OCI-LY3 (cell line): ENCODE measurements around the gene SCYL2.
"Not testable (repeated sequence)": the region's sequence is repeated elsewhere in the genome, so short reads cannot be mapped to it uniquely, and the experiment has no call there.

Source experiments
- H2AFZ ChIP-seq: fragments of 200-600, 300-600 bp; shearing (Covaris generic); 2 replicates; pipeline ENCODE4 v1.6.0; 2014; ENCODE audit warnings: antibody characterized with exemption, low read depth, low read length
- H3K27ac ChIP-seq: fragments of 200-600, 300-600 bp; sonication (generic); 2 replicates; pipeline ENCODE4 v1.5.1; 2014; ENCODE audit warnings: mild to moderate bottlenecking, low read length, moderate library complexity, mixed read lengths
- H3K27me3 ChIP-seq: fragments of 200-600, 300-600 bp; sonication (generic); 2 replicates; pipeline ENCODE4 v1.6.1; 2014; ENCODE audit warnings: low read depth, low read length, mixed read lengths
- H3K36me3 ChIP-seq: fragments of 200-600, 300-600 bp; sonication (generic); replicated peaks from 2 replicates; pipeline ENCODE3; 2014; ENCODE audit warnings: low read depth, low read length, mixed read lengths
- H3K4me1 ChIP-seq: fragments of 300-600, 200-600 bp; sonication (generic); 2 replicates; pipeline ENCODE4 v1.6.1; 2014; ENCODE audit warnings: low read length, mixed read lengths
- H3K4me2 ChIP-seq: fragments of 200-600, 300-600 bp; sonication (generic); 2 replicates; pipeline ENCODE4 v1.6.1; 2014; ENCODE audit warnings: low read length, mixed read lengths
- H3K4me3 ChIP-seq: fragments of 300-600, 200-600 bp; sonication (generic); 2 replicates; pipeline ENCODE4 v1.5.1; 2014; ENCODE audit warnings: antibody characterized with exemption, mild to moderate bottlenecking, low read length, moderate library complexity
- H3K79me2 ChIP-seq: fragments of 300-600, 200-600 bp; shearing (Covaris generic); 2 replicates; pipeline ENCODE4 v1.6.1; 2014; ENCODE audit warnings: mild to moderate bottlenecking, low read length, mixed read lengths
- H3K9ac ChIP-seq: fragments of 300-600, 200-600 bp; shearing (Covaris generic); 2 replicates; pipeline ENCODE4 v1.6.0; 2014; ENCODE audit warnings: mild to moderate bottlenecking, low read length, moderate library complexity
- H3K9me3 ChIP-seq: fragments of 200-600, 300-600 bp; shearing (Covaris generic); 2 replicates; pipeline ENCODE4 v1.6.1; 2014; ENCODE audit warnings: low read length, mixed read lengths; ENCODE audit not compliant: insufficient read depth
- H4K20me1 ChIP-seq: fragments of 200-600, 300-600 bp; sonication (generic); 2 replicates; pipeline ENCODE4 v1.6.1; 2016; ENCODE audit warnings: low read length, mixed read lengths; ENCODE audit not compliant: insufficient read depth
- EZH2phosphoT487 ChIP-seq: fragments of 200-600 bp; shearing (Covaris generic); IDR thresholded peaks from 2 replicates; pipeline ENCODE4 v1.6.1; 2018; ENCODE audit warnings: antibody characterized with exemption, mixed run types, low read depth
- TF ChIP-seq, protein P1 (sequence below): fragments of 200-600, 300-600 bp; sonication (generic); IDR thresholded peaks from 2 replicates; pipeline ENCODE4 v1.5.1; 2014; ENCODE audit warnings: antibody characterized with exemption, low read length, low read depth

The SCYL2 gene

DNA sequence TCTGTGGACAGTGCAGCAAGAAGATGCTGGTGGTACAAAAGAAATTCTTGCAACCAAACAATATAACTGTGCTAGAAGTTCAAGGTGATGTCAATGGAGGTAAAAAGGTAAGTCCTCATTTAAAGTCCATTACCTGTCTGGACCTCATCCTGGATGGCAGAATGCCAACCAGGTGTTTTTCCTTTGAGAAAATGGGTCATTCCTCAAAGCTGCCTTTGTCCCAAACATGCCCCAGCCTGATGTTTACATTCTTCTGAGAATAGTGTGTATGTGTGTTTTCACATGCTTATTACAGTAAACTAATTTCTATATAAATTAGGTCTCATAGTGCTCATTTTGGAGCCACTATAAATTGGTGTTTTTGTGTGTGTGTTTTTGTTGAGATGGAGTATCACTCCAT lies 41.5 kb upstream of the SCYL2 start:
- Histone ChIP-seq H3K9me3 (no peaks in the 10 kb centered on the region), H3K36me3 (peaks cover 10% of the 10 kb centered on the region)

DNA sequence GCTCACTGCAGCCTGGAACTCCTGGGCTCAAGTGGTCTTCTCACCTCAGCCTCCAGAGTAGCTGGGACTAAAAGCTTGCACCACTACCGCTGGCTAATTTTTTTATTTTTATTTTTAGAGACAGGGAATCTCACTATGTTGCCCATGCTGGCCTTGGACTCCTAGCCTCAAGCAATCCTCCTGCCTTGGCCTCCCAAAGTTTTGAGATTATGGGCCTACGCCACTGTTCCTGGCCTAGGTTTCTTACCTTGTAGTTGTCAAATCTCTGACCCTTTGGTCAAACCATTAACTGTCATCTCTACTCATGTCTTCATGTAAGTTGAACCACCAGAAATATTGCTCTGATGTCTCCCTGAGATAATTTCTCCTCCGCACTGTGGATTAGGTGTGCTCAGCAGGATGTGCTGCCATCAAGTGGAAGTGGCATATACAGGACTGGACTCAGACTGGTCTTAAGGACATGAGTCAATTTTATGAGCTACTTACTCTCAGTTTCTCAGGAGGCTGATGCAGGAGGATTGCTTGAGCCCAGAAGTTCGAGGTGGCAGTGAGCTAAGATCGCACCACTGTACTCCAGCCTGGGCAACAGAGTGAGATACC lies 37.8 kb upstream of the SCYL2 start:
- Histone ChIP-seq H3K4me3 (no peak overlapping the region), H3K79me2 (no peaks in the 10 kb centered on the region), H4K20me1 (no peaks in the 10 kb centered on the region), H3K4me1 (no peaks in the 10 kb centered on the region), H3K36me3 (peaks cover 5% of the 10 kb centered on the region), H3K27me3 (no peaks in the 10 kb centered on the region), H3K9me3 (no peaks in the 10 kb centered on the region), H2AFZ (no peak overlapping the region), H3K4me2 (no peak overlapping the region), H3K27ac (no peak overlapping the region), H3K9ac (no peak overlapping the region)
- TF ChIP-seq, protein P1, sequence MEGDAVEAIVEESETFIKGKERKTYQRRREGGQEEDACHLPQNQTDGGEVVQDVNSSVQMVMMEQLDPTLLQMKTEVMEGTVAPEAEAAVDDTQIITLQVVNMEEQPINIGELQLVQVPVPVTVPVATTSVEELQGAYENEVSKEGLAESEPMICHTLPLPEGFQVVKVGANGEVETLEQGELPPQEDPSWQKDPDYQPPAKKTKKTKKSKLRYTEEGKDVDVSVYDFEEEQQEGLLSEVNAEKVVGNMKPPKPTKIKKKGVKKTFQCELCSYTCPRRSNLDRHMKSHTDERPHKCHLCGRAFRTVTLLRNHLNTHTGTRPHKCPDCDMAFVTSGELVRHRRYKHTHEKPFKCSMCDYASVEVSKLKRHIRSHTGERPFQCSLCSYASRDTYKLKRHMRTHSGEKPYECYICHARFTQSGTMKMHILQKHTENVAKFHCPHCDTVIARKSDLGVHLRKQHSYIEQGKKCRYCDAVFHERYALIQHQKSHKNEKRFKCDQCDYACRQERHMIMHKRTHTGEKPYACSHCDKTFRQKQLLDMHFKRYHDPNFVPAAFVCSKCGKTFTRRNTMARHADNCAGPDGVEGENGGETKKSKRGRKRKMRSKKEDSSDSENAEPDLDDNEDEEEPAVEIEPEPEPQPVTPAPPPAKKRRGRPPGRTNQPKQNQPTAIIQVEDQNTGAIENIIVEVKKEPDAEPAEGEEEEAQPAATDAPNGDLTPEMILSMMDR = peak; percentile 21
- no peak for TF ChIP-seq EZH2phosphoT487

More for the DNA sequence above, 41.5 kb upstream of the SCYL2 start:
- H3K79me2 ChIP-seq = no peaks in the 10 kb centered on the region
- H3K4me2 ChIP-seq = no peak overlapping the region
- H3K9ac ChIP-seq = no peak overlapping the region
- no peaks in the 10 kb centered on the region for H4K20me1 ChIP-seq
- H3K4me3 ChIP-seq = no peak overlapping the region
- no peak overlapping the region for H3K27ac ChIP-seq
- no peaks in the 10 kb centered on the region for H3K27me3 ChIP-seq
- H3K4me1 ChIP-seq = no peaks in the 10 kb centered on the region
- TF ChIP-seq, protein P1 = no peak
- no peak for TF ChIP-seq EZH2phosphoT487
- no peak overlapping the region for H2AFZ ChIP-seq

DNA sequence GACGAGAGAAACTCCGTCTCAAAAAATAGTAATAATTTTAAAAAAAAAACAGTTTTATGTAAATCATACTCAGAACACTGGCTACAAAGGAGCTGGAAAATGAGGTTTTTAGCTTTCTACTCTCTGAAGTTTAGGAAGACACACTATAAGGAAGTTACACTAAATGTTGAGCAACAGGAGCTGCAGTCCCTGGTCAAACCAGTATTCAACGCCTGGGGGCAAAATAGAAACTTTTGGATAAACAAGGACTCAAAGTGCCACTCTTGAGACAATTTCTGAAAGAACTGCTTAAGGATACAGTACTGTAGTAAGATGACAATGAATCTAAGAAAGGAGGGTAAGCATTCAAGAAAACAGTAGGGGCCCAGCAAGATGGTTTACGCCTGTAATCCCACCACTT lies 37.1 kb upstream of the SCYL2 start:
- no peak overlapping the region for H3K4me3 ChIP-seq
- H3K9ac ChIP-seq = no peak overlapping the region
- TF ChIP-seq, protein P1 = no peak
- no peak for TF ChIP-seq EZH2phosphoT487
- H4K20me1 ChIP-seq = no peaks in the 10 kb centered on the region
- no peaks in the 10 kb centered on the region for H3K79me2 ChIP-seq
- H3K9me3 ChIP-seq = no peaks in the 10 kb centered on the region
- no peaks in the 10 kb centered on the region for H3K27me3 ChIP-seq
- no peak overlapping the region for H3K27ac ChIP-seq
- H2AFZ ChIP-seq = no peak overlapping the region
- no peaks in the 10 kb centered on the region for H3K4me1 ChIP-seq
- peaks cover 5% of the 10 kb centered on the region for H3K36me3 ChIP-seq
- H3K4me2 ChIP-seq = no peak overlapping the region

DNA sequence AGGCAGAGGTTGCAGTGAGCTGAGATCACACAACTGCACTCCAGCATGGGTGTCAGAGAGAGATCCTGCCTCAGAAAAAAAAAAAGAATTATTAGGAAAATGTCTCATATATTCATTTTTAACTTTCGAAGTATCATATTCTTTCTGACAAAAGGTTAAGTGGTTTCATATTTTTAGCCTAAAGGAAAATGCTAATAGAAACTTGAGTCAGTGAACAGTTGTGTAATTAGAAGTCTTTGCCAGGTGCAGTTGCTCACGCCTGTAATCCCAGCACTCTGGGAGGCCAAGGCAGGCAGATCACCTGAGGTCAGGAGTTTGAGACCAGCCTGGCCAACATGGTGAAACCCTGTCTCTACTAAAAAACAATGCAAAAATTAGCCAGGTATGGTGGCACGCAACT lies 35.1 kb upstream of the SCYL2 start:
- H3K36me3 ChIP-seq, H3K9ac ChIP-seq, H3K4me2 ChIP-seq, H3K27me3 ChIP-seq, H2AFZ ChIP-seq, H3K4me1 ChIP-seq, H3K79me2 ChIP-seq, H3K27ac ChIP-seq, H3K9me3 ChIP-seq, H3K4me3 ChIP-seq, H4K20me1 ChIP-seq: not testable (repeated sequence)
